ENCODE results near the gene GPC1. TPM values are rescaled to one million over a fixed set of nuclear protein-coding genes. Genes with fewer than 3 reads are reported as not detected.

Gene GPC1
- total and polyA plus RNA-seq, 2 of the 4 experiments (the other 2 are of a cell fraction) = 16.0 to 211 TPM

- Histone ChIP-seq H2BK5ac (ENCODE audit: low read depth, low read length, poor library complexity, severe bottlenecking) (no peak overlapping the region), H3K27me3 (ENCODE audit: control insufficient read depth, insufficient read depth, low read length) (peaks cover 2% of the 10 kb centered on the region; the same call in 1 of the 2 replicates), H2BK20ac (ENCODE audit: low read depth, low read length) (no peak overlapping the region), H2AK5ac (ENCODE audit: low read depth, low read length) (no peak overlapping the region), H3K27ac (ENCODE audit: insufficient read depth, low read length) (no peak overlapping the region), H3K23ac (ENCODE audit: low read depth, low read length) (no peak overlapping the region), H3K9ac (ENCODE audit: low read depth, low read length) (no peak overlapping the region), H4K8ac (ENCODE audit: low read depth in 2 of 2, low read length in 2 of 2) (no peak overlapping the region), H3K79me1 (ENCODE audit: low read depth in 1 of 2, low read length in 2 of 2) (no peaks in the 10 kb centered on the region), H3K9me1 (ENCODE audit: insufficient read depth, low read length) (no peaks in the 10 kb centered on the region), H2AK9ac (replicated peaks; ENCODE audit: low read depth, low read length, poor library complexity) (peak overlapping the region; percentile 26), H3K18ac (ENCODE audit: low read depth, low read length) (no peak overlapping the region), H3K4me3 (ENCODE audit: insufficient read depth, low read depth, low read length) (no peak overlapping the region), H3K4me1 (ENCODE audit: control insufficient read depth, insufficient read depth, low read length) (no peaks in the 10 kb centered on the region), H3K36me3 (ENCODE audit: control insufficient read depth, insufficient read depth, low read length) (no peaks in the 10 kb centered on the region), H4K5ac (ENCODE audit: low read depth, low read length) (no peak overlapping the region), H3K14ac (replicated peaks; ENCODE audit: low read depth, low read length) (no peak overlapping the region), H2BK120ac (ENCODE audit: low read depth, low read length) (no peak overlapping the region), H3K4me2 (ENCODE audit: low read depth, low read length) (no peak overlapping the region), H3K9me3 (ENCODE audit: control insufficient read depth, insufficient read depth, low read length) (no peaks in the 10 kb centered on the region), H2AFZ (replicated peaks; ENCODE audit: low read length, poor library complexity) (no peak overlapping the region), H4K91ac (ENCODE audit: insufficient read depth, low read depth, low read length) (no peak overlapping the region), H3K56ac (ENCODE audit: extremely low read depth, insufficient read depth, low read length) (no peak overlapping the region), H3K4ac (ENCODE audit: low read depth, low read length) (no peak overlapping the region), H2BK15ac (ENCODE audit: low read depth, low read length) (no peak overlapping the region), H4K20me1 (ENCODE audit: insufficient read depth, low read length) (no peaks in the 10 kb centered on the region)
- WGBS, 2 experiments (ENCODE audit: extremely low coverage in 2 of 2, insufficient read length in 1 of 2) = 80% methylated on average over 1 of the region's 14 CpGs; no CpG with 5 or more reads in 1 of the 2 experiments
- intact Hi-C loops (cut with micrococcal nuclease) = no loop called here
- in situ Hi-C loops (cut with MboI; ENCODE audit: low sequenced_read_pairs) = no loop called here
- dilution Hi-C loops (cut with HindIII; ENCODE audit: low sequenced_read_pairs, unreplicated experiment) = no loop called here
- ChIA-PET POLR2A (ENCODE audit: unreplicated experiment) (no interaction called here), CTCF (no interaction called here)
- no TSS peak for BruUV-seq (replicated peaks)
- ATAC-seq (ENCODE audit: low read depth) (no peak), DNase-seq (no peak)
- TF ChIP-seq SMC3 (IDR thresholded peaks at IDR 0.05; ENCODE audit: low read depth, low read length) (no peak), MXI1 (IDR thresholded peaks at IDR 0.05; ENCODE audit: borderline replicate concordance, low read depth, low read length) (no peak), NFE2L2 (IDR thresholded peaks at IDR 0.05; ENCODE audit: low read depth, low read length) (no peak), MAFK (IDR thresholded peaks at IDR 0.05; ENCODE audit: low read depth, low read length) (no peak), FOS (IDR thresholded peaks at IDR 0.05; ENCODE audit: low read depth, low read length) (no peak), RFX5 (IDR thresholded peaks at IDR 0.05; ENCODE audit: low read depth, low read length) (no peak), CHD1 (IDR thresholded peaks at IDR 0.05; ENCODE audit: low read depth, low read length) (no peak), RCOR1 (IDR thresholded peaks at IDR 0.05; ENCODE audit: insufficient replicate concordance, low read length) (no peak), MAZ (IDR thresholded peaks at IDR 0.05; ENCODE audit: borderline replicate concordance, low read depth, low read length) (no peak), POLR2A (IDR thresholded peaks at IDR 0.05; ENCODE audit: low read depth, low read length) (no peak), RAD21 (IDR thresholded peaks at IDR 0.05; ENCODE audit: low read length) (no peak), BHLHE40 (IDR thresholded peaks at IDR 0.05; ENCODE audit: low read depth, low read length) (no peak)
- TF ChIP-seq, protein P1, sequence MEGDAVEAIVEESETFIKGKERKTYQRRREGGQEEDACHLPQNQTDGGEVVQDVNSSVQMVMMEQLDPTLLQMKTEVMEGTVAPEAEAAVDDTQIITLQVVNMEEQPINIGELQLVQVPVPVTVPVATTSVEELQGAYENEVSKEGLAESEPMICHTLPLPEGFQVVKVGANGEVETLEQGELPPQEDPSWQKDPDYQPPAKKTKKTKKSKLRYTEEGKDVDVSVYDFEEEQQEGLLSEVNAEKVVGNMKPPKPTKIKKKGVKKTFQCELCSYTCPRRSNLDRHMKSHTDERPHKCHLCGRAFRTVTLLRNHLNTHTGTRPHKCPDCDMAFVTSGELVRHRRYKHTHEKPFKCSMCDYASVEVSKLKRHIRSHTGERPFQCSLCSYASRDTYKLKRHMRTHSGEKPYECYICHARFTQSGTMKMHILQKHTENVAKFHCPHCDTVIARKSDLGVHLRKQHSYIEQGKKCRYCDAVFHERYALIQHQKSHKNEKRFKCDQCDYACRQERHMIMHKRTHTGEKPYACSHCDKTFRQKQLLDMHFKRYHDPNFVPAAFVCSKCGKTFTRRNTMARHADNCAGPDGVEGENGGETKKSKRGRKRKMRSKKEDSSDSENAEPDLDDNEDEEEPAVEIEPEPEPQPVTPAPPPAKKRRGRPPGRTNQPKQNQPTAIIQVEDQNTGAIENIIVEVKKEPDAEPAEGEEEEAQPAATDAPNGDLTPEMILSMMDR (conservative IDR thresholded peaks at IDR 0.05; ENCODE audit: low read depth, low read length) = no peak
- TF ChIP-seq, protein P2, sequence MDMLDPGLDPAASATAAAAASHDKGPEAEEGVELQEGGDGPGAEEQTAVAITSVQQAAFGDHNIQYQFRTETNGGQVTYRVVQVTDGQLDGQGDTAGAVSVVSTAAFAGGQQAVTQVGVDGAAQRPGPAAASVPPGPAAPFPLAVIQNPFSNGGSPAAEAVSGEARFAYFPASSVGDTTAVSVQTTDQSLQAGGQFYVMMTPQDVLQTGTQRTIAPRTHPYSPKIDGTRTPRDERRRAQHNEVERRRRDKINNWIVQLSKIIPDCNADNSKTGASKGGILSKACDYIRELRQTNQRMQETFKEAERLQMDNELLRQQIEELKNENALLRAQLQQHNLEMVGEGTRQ (IDR thresholded peaks at IDR 0.05; ENCODE audit: low read depth, low read length) = no peak
These were observed 35.8 kb upstream of the GPC1 start for GRCh38 chr2:240399419-240400324.
